Muscle of leg (tissue), 11 donors: Measurements from ENCODE around the gene BRD4. TPM values are rescaled to one million over a fixed set of nuclear protein-coding genes. Genes with fewer than 3 reads are reported as not detected.

Source experiments
- DNase-seq: peaks from one replicate; pipeline ENCODE4 v3.0.0; 2013
- H3K27ac ChIP-seq: one replicate; pipeline ENCODE4 v1.5.1; 2013; ENCODE audit warnings: mild to moderate bottlenecking, low read length, control low read depth
- H3K27me3 ChIP-seq: one replicate; pipeline ENCODE4 v1.6.1; 2013; ENCODE audit warnings: low read length; ENCODE audit not compliant: control insufficient read depth, insufficient read depth
- H3K36me3 ChIP-seq: one replicate; pipeline ENCODE4 v1.6.1; 2013; ENCODE audit warnings: low read length; ENCODE audit not compliant: control insufficient read depth, insufficient read depth
- H3K4me1 ChIP-seq: one replicate; pipeline ENCODE4 v1.6.1; 2013; ENCODE audit warnings: low read length; ENCODE audit not compliant: control insufficient read depth, insufficient read depth
- H3K4me3 ChIP-seq: one replicate; pipeline ENCODE4 v1.5.1; 2013; ENCODE audit warnings: low read length, control low read depth
- H3K9me3 ChIP-seq: replicated peaks from 2 replicates; pipeline ENCODE4 v1.6.1; 2013; ENCODE audit warnings: low read depth, low read length; ENCODE audit not compliant: control insufficient read depth
- WGBS: methylation state at CpG from one replicate; pipeline ENCODE4 v1.1.5; 2013; ENCODE audit warnings: missing lambda C conversion rate; ENCODE audit not compliant: insufficient coverage; 5-methylcytosine and 5-hydroxymethylcytosine counted together
- polyA plus RNA-seq, 8 donors: library from polyadenylated mRNA; unstranded; fragments of 120-200 nt; gene quantifications; one replicate each; pipeline versions ENCODE4 v1.2.1 to v1.2.3, GENCODE V29; 2013; ENCODE audit warnings: inconsistent platforms in 1 of 8, low replicate concordance in 1 of 8; ENCODE audit not compliant: insufficient read length in 8 of 8, insufficient read depth in 1 of 8
- total RNA-seq: library from RNA; stranded (reverse); fragments of 120-200 nt; gene quantifications from one replicate; pipeline ENCODE4 v1.2.4, GENCODE V29; 2013

The BRD4 gene
- total and polyA plus RNA-seq, 9 donors = 14.5 to 51.5 (median 37.8) TPM

DNA sequence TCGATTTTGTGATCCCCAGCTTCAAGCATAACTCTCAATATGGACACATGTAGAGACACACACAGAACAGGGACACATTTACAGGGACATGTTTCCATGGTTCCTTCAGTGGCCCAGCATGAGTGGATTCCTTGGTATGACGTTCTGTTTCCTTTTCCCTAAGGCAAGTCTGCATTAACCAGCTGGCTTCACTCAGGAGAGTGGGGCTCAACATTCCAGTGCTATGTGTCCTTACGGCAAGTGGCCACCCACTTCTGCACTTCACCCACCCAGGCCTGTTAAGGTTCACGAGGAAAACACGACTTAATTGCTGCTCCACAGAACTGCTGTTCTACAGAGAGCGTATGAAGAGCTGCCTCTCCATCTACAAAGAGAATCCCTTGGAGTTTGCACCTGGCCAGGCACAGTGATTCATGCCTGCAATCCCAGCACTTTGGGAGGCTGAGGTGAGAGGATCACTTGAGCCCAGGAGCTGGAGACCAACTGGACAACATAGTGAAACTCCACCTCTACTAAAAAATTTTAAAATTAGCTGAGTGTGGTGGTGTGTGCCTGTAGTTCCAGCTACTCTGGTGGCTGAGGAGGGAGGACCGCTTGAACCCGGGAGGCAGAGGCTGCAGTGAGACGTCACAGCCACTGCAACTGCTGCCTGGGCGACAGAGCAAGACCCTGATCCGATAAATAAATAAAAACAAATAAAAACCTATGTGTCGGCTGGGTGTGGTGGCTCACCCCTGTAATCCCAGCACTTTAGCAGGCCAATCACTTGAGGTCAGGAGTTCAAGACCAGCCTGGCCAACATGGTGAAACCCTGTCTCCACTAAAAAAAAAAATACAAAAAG, 32.5 kb downstream of the BRD4 start:
- Histone ChIP-seq H3K9me3 (no peaks in the 10 kb centered on the region), H3K36me3 (peaks cover 10% of the 10 kb centered on the region), H3K27ac (no peak overlapping the region), H3K4me3 (no peak overlapping the region), H3K4me1 (peaks cover 38% of the 10 kb centered on the region), H3K27me3 (no peaks in the 10 kb centered on the region)
- DNase-seq = no peak
- 63% methylated on average over 5 of the region's 12 CpGs for WGBS

DNA sequence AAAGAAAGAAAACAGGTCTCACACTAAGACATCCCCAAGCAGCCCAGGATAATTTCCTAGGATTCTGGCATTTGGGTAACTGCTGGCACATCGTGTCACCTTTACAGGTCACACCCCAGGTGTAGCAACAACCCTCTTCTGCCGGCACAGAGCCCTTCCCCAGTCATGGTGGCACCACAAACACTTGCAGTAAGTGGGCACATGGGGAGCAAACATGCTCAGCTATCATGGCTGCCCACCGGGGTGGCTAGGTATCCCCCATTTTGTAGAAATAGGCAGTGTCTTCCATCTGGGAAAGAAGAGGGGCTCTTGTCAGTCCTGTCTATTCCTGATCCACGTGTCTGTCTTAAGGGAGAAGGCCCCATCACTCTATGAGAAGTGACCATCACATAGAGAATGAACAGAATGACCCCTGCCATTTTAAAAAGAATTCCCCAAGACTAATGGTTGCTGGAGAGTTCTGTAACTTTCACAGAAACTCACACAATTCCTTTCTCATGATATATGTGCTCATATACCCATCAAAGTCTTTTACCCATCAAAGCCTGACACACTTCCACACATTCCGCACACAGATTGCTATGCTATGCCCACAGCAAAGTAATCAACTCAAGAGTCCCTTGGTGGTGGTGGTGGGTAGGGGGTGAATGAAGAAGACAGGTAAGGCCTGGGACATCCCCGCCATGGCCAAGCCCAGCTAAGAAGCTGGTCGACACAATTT, 33.3 kb downstream of the BRD4 start:
- Histone ChIP-seq H3K36me3 (peaks cover 10% of the 10 kb centered on the region), H3K4me3 (no peak overlapping the region), H3K4me1 (peaks cover 40% of the 10 kb centered on the region), H3K27ac (no peak overlapping the region), H3K27me3 (no peaks in the 10 kb centered on the region), H3K9me3 (no peaks in the 10 kb centered on the region)
- no peak for DNase-seq
- 100% methylated on average over 1 of the region's 7 CpGs for WGBS

DNA sequence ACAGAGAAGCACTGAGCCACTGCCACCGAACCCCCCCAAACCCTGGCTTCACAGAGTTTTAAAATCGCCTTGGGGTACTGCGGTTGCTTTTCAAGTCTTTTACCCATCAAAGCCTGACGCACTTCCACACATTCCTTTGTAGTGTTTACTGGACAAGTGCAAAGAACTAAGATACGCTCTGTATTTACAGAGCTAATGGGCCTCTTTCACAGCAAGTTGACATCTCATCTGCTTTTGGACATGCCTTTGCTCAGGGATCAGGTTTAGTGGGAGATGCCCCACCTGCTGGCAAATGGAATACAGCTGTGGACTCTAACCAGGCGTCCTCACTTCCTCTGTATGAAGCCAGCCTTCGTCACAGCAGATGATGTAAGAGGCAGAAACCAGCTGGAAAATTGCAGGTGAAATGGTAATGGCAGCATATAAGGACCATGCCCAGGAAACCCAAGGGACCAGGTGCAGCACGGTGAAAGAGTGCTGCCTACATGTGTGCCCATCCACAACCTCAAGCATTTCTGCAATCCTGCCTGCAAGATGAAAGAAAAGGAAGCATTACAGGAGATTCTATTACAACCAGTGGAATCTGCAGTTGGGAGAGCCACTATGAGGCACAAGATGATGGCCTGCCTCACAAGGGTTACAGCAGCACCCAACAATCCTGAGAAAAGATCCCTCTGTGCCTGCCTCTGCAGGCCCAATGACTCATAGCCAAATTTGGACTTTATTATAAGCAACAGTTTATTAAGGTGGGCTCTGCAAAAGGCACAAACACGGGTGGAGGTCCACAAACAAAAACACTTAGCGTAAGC, 34.7 kb downstream of the BRD4 start:
- Histone ChIP-seq H3K4me1 (peaks cover 43% of the 10 kb centered on the region), H3K9me3 (no peaks in the 10 kb centered on the region), H3K4me3 (no peak overlapping the region), H3K27ac (no peak overlapping the region), H3K27me3 (no peaks in the 10 kb centered on the region), H3K36me3 (peaks cover 10% of the 10 kb centered on the region)
- DNase-seq = no peak
- WGBS = 40% methylated on average over 6 of the region's 10 CpGs

DNA sequence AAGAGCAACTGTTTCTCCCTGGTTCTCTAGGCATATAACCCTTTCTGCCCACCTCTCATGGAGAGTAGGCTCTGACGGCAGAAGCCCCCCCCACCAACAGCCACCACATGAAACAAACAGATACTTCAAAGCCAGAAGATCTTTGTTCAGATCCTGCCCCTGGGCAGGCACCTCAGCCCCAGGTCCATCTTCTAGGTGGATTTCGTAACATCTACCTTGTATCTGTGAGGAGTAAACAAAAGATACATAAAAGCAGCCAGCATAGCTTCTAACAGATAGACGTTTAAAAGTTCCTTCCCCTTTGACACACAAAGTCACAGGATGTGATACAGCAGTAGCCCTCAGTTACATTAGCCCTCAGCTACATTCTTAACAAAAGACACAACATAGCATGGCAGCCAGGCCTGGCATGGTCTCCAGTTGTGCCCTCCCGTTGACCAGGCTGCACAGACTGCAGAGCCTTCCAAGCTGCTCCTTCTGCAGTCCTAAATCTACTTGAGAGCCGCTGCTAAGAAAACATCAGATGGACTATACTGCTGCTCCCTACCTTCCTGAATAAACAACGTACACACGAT, 35.4 kb downstream of the BRD4 start:
- Histone ChIP-seq H3K9me3 (no peaks in the 10 kb centered on the region), H3K36me3 (peaks cover 10% of the 10 kb centered on the region), H3K4me3 (no peak overlapping the region), H3K27ac (no peak overlapping the region), H3K4me1 (peaks cover 43% of the 10 kb centered on the region), H3K27me3 (no peaks in the 10 kb centered on the region)
- 32% methylated on average over 3 of the region's 7 CpGs for WGBS
- DNase-seq = no peak

DNA sequence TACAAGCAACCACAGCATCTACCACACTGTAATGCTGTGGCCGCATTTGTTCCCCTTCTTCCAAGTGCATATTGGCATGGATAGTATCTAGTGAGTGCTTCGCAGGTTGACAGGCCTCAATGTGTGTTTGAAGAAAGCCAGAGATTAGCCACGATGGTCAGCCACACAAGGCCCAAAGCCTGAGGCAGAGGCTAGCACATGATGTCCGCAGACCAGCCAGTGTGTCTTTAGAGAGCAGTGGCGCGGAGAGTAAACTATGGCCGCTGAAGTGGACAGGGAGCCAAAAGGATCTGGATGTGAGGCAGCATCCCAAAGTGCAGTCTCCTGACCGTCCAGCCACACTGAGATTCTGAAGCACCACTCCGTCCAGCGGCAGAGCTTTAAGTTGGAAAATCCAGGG, 36.0 kb downstream of the BRD4 start:
- no peak overlapping the region for H3K4me3 ChIP-seq
- 51% methylated on average over 6 of the region's 10 CpGs for WGBS
- H3K36me3 ChIP-seq = peaks cover 10% of the 10 kb centered on the region
- peaks cover 43% of the 10 kb centered on the region for H3K4me1 ChIP-seq
- no peaks in the 10 kb centered on the region for H3K9me3 ChIP-seq
- no peaks in the 10 kb centered on the region for H3K27me3 ChIP-seq
- H3K27ac ChIP-seq = no peak overlapping the region
- no peak for DNase-seq

DNA sequence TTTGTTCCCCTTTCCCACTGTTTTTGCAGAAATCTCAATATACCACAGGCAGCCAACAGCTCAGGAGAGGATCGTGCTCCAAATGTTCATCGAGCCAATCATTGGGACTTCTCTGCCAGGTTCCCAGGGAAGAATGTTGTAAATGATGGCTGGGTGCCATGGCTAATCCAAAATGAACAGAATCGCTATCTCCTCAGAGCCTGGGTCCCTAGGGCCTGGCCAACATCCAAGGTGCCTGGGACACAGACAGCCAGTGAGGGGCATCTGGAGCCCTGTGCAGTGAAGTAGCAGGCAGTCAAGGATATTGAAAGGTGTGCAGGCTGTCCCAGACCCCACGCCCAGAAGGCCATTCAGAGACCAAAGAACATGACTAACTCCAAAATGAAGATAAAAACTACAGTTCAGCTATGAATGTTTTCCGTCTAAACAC, 37.8 kb downstream of the BRD4 start:
- DNase-seq = peak; percentile 43
- H3K27me3 ChIP-seq = no peaks in the 10 kb centered on the region
- no peak overlapping the region for H3K4me3 ChIP-seq
- WGBS = 4% methylated on average over 3 of the region's 5 CpGs
- H3K36me3 ChIP-seq = peaks cover 10% of the 10 kb centered on the region
- H3K4me1 ChIP-seq = peaks cover 53% of the 10 kb centered on the region
- H3K27ac ChIP-seq = no peak overlapping the region
- H3K9me3 ChIP-seq = no peaks in the 10 kb centered on the region

DNA sequence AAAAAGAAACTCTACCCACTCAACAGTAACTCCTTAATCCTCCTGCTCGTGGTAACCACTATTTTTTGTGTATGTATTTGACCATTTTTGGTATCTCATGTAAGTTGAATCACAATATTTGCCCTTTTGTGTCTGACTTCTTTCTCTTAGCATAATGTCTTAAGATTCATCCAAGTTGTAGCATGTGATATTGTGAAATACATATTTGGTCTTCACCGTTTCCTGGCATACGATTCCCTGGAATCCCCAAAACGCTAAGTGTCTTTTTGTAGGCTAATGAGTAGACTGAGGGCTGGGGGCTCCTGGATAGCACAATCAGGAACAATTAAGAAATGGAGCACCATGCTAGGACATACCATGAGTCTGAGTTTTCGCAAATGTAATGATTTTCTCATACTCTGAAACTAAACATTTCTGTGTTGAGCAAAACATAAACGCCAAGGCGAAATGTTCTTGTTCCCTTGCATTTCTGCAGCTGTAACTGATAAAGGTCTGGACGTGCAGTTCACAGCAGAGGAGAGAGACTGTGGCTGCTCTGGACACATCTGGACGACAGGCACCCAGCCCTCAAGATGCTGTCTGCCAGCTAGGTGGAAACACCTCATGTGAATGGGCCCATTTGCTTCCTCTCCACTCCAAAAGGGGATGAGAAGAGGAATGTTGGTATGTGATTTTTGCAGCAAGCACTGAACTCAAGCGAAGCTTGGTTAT, 38.4 kb downstream of the BRD4 start:
- no peaks in the 10 kb centered on the region for H3K27me3 ChIP-seq
- peaks cover 56% of the 10 kb centered on the region for H3K4me1 ChIP-seq

DNA sequence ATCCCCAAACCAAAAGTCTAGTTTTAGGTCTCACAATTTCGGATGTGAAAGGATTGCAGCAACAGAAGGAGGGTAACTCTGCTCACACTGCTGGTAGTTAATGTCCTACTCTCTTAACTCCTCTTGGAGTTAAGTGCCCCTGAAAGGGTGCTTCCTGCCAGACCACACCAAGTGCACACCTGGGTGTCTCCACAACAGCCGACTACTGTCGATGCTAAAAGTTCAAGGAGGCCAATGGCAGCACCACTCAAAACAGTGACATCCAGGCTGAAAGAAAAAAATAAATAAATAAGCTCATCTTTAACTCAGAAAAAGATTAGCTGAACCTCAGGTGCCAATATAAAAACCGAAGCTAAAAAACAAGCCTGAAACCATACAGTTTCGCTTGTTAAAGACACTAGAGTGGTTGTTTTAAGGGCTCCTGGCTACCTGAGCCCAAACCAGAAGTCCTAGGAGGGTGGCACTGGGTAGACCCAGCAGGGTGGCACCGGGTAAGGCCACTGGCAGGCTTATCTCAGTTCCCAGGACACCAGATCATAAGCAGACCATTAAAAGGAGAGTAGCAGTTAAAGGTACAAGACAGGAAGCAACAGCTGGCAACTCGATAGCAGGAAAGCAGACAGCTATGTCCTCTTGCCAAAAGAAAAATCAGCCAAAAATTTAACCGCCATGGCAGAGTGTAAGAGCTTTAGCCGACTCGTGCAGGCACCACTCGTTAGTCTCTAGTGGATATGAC, 39.3 kb downstream of the BRD4 start:
- WGBS = 0% methylated on average over 2 of the region's 11 CpGs
- H3K36me3 ChIP-seq = peaks cover 10% of the 10 kb centered on the region
- H3K4me3 ChIP-seq = no peak overlapping the region
- H3K4me1 ChIP-seq = peaks cover 65% of the 10 kb centered on the region
- DNase-seq = peak; percentile 83
- H3K27me3 ChIP-seq = no peaks in the 10 kb centered on the region
- peak overlapping the region; percentile 21 for H3K27ac ChIP-seq
- no peaks in the 10 kb centered on the region for H3K9me3 ChIP-seq

More for the DNA sequence above, 38.4 kb downstream of the BRD4 start:
- 11% methylated on average over 6 of the region's 10 CpGs for WGBS
- Histone ChIP-seq H3K9me3 (no peaks in the 10 kb centered on the region), H3K4me3 (no peak overlapping the region), H3K36me3 (peaks cover 10% of the 10 kb centered on the region), H3K27ac (peak overlapping the region; percentile 24)
- DNase-seq = peak; percentile 67

DNA sequence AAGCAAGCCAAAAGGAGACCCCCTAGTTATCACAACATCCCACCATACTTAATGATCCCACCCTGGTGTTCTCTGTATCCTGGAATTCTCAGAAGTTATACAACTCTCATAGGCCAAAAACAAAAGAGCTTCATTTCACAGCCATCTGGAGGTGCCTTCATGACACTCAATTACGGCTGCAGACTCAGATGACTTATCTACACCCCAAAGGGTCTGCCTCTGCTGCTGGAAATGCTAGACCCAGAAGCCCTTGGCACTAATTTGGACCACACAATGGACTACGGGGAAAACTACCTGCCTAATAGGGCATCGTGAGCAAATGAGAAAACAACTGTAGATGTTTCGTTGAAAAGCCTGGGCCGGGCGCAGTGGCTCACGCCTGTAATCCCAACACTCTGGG, 40.2 kb downstream of the BRD4 start:
- Histone ChIP-seq H3K9me3 (no peaks in the 10 kb centered on the region), H3K4me3 (no peak overlapping the region), H3K4me1 (peaks cover 65% of the 10 kb centered on the region), H3K36me3 (peaks cover 5% of the 10 kb centered on the region), H3K27ac (no peak overlapping the region), H3K27me3 (no peaks in the 10 kb centered on the region)
- WGBS = 91% methylated on average over 7 of the region's 7 CpGs
- no peak for DNase-seq
